Esophagus muscularis mucosa (tissue), 4 donors: Measurements from ENCODE around the gene PCDHB7. TPM values are rescaled to one million over a fixed set of nuclear protein-coding genes. Genes with fewer than 3 reads are reported as not detected.
"Not testable (repeated sequence)": the region's sequence is repeated elsewhere in the genome, so short reads cannot be mapped to it uniquely, and the experiment has no call there.

Experiments
- DNase-seq: peaks from one replicate; pipeline ENCODE4 v3.0.0-alpha.2; 2017; ENCODE audit errors: extremely low spot score
- H3K27ac ChIP-seq, 4 donors: fragments of 200-600 bp; sonication (generic); replicated peaks in 1 of 4; 1 replicate in 3 of 4; 2 replicates in 1 of 4; pipeline ENCODE4 v1.5.1; 2016 to 2019; ENCODE audit warnings: mild to moderate bottlenecking in 1 of 4
- H3K27me3 ChIP-seq, 4 donors: fragments of 200-600 bp; sonication (generic); one replicate each; pipeline versions ENCODE4 v1.5.1 to v1.6.0; 2016 to 2019
- H3K36me3 ChIP-seq, 4 donors: fragments of 200-600 bp; sonication (generic); one replicate each; pipeline ENCODE4 v1.5.1; 2016 to 2019
- H3K4me1 ChIP-seq, 4 donors: fragments of 200-600 bp; sonication (generic); one replicate each; pipeline ENCODE4 v1.5.1; 2016 to 2019
- H3K4me3 ChIP-seq, 4 donors: fragments of 200-600 bp; sonication (generic); 1 replicate in 2 of 4; 2 replicates in 2 of 4; pipeline ENCODE4 v1.5.1; 2016 to 2019; ENCODE audit warnings: mild to moderate bottlenecking in 4 of 4, moderate library complexity in 1 of 4
- H3K9me3 ChIP-seq, 4 donors: fragments of 200-600 bp; sonication (generic); 1 replicate in 3 of 4; 2 replicates in 1 of 4; pipeline ENCODE4 v1.5.1; 2016 to 2019
- EP300 ChIP-seq: sonication (generic); formaldehyde crosslinking; IDR thresholded peaks from one replicate; pipeline ENCODE4 v1.6.1; 2017; ENCODE audit warnings: antibody characterized with exemption
- POLR2A ChIP-seq: fragments of 450-650 bp; IDR thresholded peaks from one replicate; pipeline ENCODE4 v1.6.1; 2017; ENCODE audit warnings: antibody characterized with exemption, moderate library complexity, mild to moderate bottlenecking, low read depth
- POLR2AphosphoS5 ChIP-seq, 2 donors: sonication (generic); formaldehyde crosslinking; IDR thresholded peaks; one replicate each; pipeline ENCODE4 v1.6.1; 2017; ENCODE audit warnings: antibody characterized with exemption in 2 of 2
- WGBS: methylation state at CpG from one replicate; pipeline ENCODE4 v1.1.5; 2018; 5-methylcytosine and 5-hydroxymethylcytosine counted together
- intact Hi-C: fragments of 100-400 bp; cut with DNase I; formaldehyde crosslinking; loops from one replicate; pipeline ENCODE4 v1.15.1; 2023
- total RNA-seq, 4 donors: library from RNA; depleted of rRNA; stranded (reverse); fragments of >200 nt; gene quantifications; one replicate each; pipeline versions ENCODE4 v1.1.0 to v1.2.1, GENCODE V29; 2016
- TF ChIP-seq, protein P1 (sequence below), 3 experiments: fragments of 200-600 bp in 2 of 3; fragments of 450-650 bp in 1 of 3; sonication (generic) in 2 of 3; IDR thresholded peaks; one replicate each; pipeline ENCODE4 v1.5.1; 2017 to 2019; ENCODE audit warnings: antibody characterized with exemption in 3 of 3, mild to moderate bottlenecking in 2 of 3, moderate library complexity in 1 of 3

Gene PCDHB7
- total RNA-seq, 4 donors from 2014 or later, result 1.1 to 2.9 (median 2.5) TPM

DNA sequence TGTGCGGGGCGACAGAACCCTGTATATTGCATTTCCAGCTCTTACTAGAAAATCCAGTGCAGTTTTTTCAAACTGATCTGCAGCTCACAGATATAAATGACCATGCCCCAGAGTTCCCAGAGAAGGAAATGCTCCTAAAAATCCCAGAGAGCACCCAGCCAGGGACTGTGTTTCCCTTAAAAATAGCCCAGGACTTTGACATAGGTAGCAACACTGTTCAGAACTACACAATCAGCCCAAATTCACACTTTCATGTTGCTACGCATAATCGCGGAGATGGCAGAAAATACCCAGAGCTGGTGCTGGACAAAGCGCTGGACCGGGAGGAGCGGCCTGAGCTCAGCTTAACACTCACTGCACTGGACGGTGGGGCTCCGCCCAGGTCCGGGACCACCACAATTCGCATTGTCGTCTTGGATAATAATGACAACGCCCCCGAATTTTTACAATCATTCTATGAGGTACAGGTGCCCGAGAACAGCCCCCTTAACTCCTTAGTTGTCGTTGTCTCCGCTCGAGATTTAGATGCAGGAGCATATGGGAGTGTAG is 36.7 kb upstream of the PCDHB7 start:
- no peak for DNase-seq
- Histone ChIP-seq H3K27me3 (peaks cover 0 to 13% (median 0%) of the 10 kb centered on the region in 4 donors), H3K4me1 (no peaks in the 10 kb centered on the region), H3K9me3 (peaks cover 0 to 90% (median 57%) of the 10 kb centered on the region in 4 donors), H3K27ac (no peak overlapping the region), H3K36me3 (no peaks in the 10 kb centered on the region), H3K4me3 (peak overlapping the region; percentile 35 to 52 (median 48))
- TF ChIP-seq EP300, result no peak
- no peak for TF ChIP-seq POLR2AphosphoS5 (IDR thresholded peaks at IDR 0.05)
- TF ChIP-seq, protein P1, sequence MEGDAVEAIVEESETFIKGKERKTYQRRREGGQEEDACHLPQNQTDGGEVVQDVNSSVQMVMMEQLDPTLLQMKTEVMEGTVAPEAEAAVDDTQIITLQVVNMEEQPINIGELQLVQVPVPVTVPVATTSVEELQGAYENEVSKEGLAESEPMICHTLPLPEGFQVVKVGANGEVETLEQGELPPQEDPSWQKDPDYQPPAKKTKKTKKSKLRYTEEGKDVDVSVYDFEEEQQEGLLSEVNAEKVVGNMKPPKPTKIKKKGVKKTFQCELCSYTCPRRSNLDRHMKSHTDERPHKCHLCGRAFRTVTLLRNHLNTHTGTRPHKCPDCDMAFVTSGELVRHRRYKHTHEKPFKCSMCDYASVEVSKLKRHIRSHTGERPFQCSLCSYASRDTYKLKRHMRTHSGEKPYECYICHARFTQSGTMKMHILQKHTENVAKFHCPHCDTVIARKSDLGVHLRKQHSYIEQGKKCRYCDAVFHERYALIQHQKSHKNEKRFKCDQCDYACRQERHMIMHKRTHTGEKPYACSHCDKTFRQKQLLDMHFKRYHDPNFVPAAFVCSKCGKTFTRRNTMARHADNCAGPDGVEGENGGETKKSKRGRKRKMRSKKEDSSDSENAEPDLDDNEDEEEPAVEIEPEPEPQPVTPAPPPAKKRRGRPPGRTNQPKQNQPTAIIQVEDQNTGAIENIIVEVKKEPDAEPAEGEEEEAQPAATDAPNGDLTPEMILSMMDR (IDR thresholded peaks at IDR 0.05), result no peak
- TF ChIP-seq POLR2A, result no peak
- WGBS, result 58% methylated on average over 19 of the region's 19 CpGs
- intact Hi-C loops, result no loop called here

DNA sequence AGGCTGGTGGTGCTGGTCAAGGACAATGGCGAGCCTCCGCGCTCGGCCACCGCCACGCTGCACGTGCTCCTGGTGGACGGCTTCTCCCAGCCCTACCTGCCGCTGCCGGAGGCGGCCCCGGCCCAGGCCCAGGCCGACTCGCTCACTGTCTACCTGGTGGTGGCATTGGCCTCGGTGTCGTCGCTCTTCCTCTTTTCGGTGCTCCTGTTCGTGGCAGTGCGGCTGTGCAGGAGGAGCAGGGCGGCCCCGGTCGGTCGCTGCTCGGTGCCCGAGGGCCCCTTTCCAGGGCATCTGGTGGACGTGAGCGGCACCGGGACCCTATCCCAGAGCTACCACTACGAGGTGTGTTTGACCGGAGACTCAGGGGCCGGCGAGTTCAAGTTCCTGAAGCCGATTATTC is 35.1 kb upstream of the PCDHB7 start:
- intact Hi-C loops, DNase-seq, H3K4me3 ChIP-seq, H3K4me1 ChIP-seq, H3K36me3 ChIP-seq, H3K27ac ChIP-seq: not testable (repeated sequence)
- Histone ChIP-seq H3K27me3 (peaks cover 0 to 13% (median 0%) of the 10 kb centered on the region in 4 donors), H3K9me3 (peaks cover 0 to 81% (median 57%) of the 10 kb centered on the region in 4 donors)
- WGBS, result 58% methylated on average over 5 of the region's 34 CpGs

DNA sequence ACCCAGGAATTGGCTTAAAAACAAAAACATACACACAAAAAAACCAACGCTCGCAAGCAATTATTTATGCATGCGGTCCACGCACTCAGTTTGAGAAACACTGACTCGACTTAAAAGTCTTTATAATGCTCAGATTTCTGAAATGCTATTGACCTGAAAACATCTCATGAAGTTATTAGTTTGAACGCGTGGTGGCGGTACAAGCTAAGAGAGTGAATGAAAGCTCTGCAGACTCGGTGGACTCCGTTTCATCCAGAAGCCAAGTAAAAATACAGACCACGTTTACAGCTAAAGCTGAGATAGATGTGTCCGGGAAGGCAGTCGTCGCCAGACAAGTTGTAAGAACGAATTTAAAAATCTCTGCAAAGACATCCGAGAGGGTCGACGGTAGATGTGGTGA is 22.6 kb upstream of the PCDHB7 start, which contains the start of gene PCDHB6:
TSS of gene PCDHB6 (plus strand) at position 246 of the 400 bp plus-strand sequence. CDS start 201 bp downstream, outside the sequence.
- WGBS, result 16% methylated on average over 18 of the region's 18 CpGs
- Histone ChIP-seq H3K27ac (no peak within 1 kb of the TSS), H3K36me3 (no peaks in the 10 kb centered on the region), H3K4me3 (peak within 1 kb of the TSS in 2 of 4 donors; percentile 23 to 26), H3K27me3 (peaks cover 0 to 36% (median 0%) of the 10 kb centered on the region in 4 donors), H3K4me1 (no peaks in the 10 kb centered on the region), H3K9me3 (peaks cover 0 to 68% (median 55%) of the 10 kb centered on the region in 4 donors)
- intact Hi-C loops, result no loop called here
- DNase-seq, result no peak
- TF ChIP-seq POLR2AphosphoS5 (IDR thresholded peaks at IDR 0.05), result no peak
- TF ChIP-seq, protein P1 (IDR thresholded peaks at IDR 0.05), result peak in 1 of 3 experiments; percentile 18

DNA sequence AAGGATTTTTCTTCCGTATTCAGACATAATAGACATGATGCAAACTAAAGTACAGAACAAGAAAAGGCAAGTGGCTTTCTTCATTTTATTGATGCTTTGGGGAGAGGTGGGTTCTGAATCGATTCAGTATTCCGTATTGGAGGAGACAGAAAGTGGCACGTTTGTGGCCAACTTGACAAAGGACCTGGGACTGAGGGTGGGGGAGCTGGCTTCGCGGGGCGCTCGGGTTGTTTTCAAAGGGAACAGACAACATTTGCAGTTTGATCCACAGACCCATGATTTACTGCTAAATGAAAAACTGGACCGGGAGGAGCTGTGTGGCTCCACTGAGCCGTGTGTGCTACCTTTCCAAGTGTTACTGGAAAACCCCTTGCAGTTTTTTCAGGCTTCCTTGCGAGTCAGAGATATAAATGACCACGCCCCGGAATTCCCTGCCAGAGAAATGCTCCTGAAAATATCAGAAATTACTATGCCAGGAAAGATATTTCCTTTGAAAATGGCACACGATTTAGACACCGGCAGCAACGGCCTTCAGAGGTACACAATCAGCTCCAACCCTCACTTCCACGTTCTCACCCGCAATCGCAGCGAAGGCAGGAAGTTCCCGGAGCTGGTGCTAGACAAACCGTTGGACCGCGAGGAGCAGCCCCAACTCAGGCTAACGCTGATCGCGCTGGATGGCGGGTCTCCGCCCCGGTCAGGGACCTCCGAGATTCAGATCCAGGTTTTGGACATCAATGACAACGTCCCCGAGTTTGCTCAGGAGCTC is 22.0 kb upstream of the PCDHB7 start:
- TF ChIP-seq, protein P1 (IDR thresholded peaks at IDR 0.05), result no peak
- TF ChIP-seq EP300 (no peak), POLR2AphosphoS5 (IDR thresholded peaks at IDR 0.05) (no peak), POLR2A (no peak)
- no peak for DNase-seq
- WGBS, result 48% methylated on average over 33 of the region's 33 CpGs
- H3K9me3 ChIP-seq, result peaks cover 0 to 71% (median 60%) of the 10 kb centered on the region in 4 donors
- H3K4me1 ChIP-seq, result no peaks in the 10 kb centered on the region
- intact Hi-C loops, result no loop called here
- no peak overlapping the region for H3K27ac ChIP-seq
- peaks cover 0 to 42% (median 0%) of the 10 kb centered on the region in 4 donors for H3K27me3 ChIP-seq
- H3K4me3 ChIP-seq, result peak overlapping the region in 2 of 4 donors; percentile 23 to 26
- H3K36me3 ChIP-seq, result no peaks in the 10 kb centered on the region

DNA sequence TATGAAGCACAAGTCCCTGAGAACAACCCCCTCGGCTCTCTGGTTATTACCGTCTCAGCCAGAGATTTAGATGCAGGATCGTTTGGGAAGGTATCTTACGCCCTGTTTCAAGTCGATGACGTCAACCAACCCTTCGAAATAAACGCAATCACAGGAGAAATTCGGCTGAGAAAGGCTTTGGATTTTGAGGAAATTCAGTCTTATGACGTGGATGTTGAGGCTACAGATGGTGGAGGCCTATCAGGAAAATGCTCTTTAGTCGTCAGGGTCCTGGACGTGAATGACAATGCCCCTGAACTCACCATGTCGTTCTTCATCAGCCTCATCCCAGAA is 21.5 kb upstream of the PCDHB7 start:
- no peak overlapping the region for H3K27ac ChIP-seq
- H3K9me3 ChIP-seq, result peaks cover 0 to 71% (median 65%) of the 10 kb centered on the region in 4 donors
- H3K36me3 ChIP-seq, result no peaks in the 10 kb centered on the region
- H3K4me1 ChIP-seq, result no peaks in the 10 kb centered on the region
- H3K4me3 ChIP-seq, result no peak overlapping the region
- H3K27me3 ChIP-seq, result peaks cover 0 to 47% (median 0%) of the 10 kb centered on the region in 4 donors
- no peak for TF ChIP-seq POLR2AphosphoS5 (IDR thresholded peaks at IDR 0.05)
- TF ChIP-seq EP300, result no peak
- TF ChIP-seq POLR2A, result no peak
- TF ChIP-seq, protein P1 (IDR thresholded peaks at IDR 0.05), result no peak
- intact Hi-C loops, result no loop called here
- WGBS, result 49% methylated on average over 13 of the region's 13 CpGs
- DNase-seq, result no peak

DNA sequence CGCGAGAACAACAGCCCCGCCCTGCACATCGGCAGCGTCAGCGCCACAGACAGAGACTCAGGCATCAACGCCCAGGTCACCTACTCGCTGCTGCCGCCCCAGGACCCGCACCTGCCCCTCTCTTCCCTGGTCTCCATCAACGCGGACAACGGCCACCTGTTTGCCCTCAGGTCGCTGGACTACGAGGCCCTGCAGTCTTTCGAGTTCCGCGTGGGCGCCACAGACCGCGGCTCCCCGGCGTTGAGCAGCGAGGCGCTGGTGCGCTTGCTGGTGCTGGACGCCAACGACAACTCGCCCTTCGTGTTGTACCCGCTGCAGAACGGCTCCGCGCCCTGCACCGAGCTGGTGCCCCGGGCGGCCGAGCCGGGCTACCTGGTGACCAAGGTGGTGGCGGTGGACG is 20.8 kb upstream of the PCDHB7 start:
- Histone ChIP-seq H3K27me3 (peaks cover 0 to 54% (median 0%) of the 10 kb centered on the region in 4 donors), H3K9me3 (peaks cover 0 to 77% (median 72%) of the 10 kb centered on the region in 4 donors)
- DNase-seq, H3K4me1 ChIP-seq, intact Hi-C loops, H3K36me3 ChIP-seq, H3K4me3 ChIP-seq, H3K27ac ChIP-seq: not testable (repeated sequence)
- 29% methylated on average over 7 of the region's 41 CpGs for WGBS

DNA sequence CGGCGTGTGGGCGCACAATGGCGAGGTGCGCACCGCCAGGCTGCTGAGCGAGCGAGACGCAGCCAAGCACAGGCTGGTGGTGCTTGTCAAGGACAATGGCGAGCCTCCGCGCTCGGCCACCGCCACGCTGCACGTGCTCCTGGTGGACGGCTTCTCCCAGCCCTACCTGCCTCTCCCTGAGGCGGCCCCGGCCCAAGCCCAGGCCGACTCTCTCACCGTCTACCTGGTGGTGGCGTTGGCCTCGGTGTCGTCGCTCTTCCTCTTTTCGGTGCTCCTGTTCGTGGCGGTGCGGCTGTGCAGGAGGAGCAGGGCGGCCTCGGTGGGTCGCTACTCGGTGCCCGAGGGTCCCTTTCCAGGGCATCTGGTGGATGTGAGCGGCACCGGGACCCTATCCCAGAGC is 20.3 kb upstream of the PCDHB7 start:
- WGBS, result no CpG with 5 or more reads among the region's 36 CpGs
- intact Hi-C loops, H3K4me3 ChIP-seq, H3K27ac ChIP-seq, DNase-seq, H3K4me1 ChIP-seq, H3K36me3 ChIP-seq: not testable (repeated sequence)
- peaks cover 0 to 59% (median 0%) of the 10 kb centered on the region in 4 donors for H3K27me3 ChIP-seq
- H3K9me3 ChIP-seq, result peaks cover 0 to 82% (median 76%) of the 10 kb centered on the region in 4 donors
